ENCODE measurements around the gene GRP. TPM values are rescaled to one million over a fixed set of nuclear protein-coding genes. Genes with fewer than 3 reads are reported as not detected.

The GRP gene
- total RNA-seq, 1 experiment from 2014 or later, result not detected

DNA sequence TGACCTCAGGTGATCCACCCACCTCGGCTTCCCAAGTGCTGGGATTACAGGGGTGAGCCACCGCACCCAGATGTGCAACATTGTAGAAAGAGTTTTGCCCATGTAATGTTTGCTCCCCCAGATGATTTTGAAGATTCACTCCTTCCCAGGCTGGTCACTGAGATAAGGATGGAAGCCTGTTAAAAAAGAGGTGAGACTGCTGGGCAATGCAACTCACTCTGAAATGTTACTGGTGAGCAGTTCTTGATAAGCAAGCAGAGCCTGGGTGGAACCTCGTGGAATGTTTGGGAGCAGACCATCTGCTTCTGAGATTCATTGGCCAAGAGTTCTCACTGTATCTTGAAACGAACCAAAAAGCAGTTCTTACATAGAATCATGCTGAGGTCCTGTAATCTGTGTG lies 19.7 kb downstream of the GRP start:
- Histone ChIP-seq H3K79me2 (ENCODE audit: insufficient read depth, low read length) (no peaks in the 10 kb centered on the region), H3K27me3 (ENCODE audit: insufficient read depth, low read length) (no peaks in the 10 kb centered on the region), H2BK5ac (ENCODE audit: insufficient read length, low read length) (no peak overlapping the region), H4K20me1 (ENCODE audit: control insufficient read depth, insufficient read depth, insufficient read length) (no peaks in the 10 kb centered on the region), H3K4me1 (ENCODE audit: insufficient read depth, low read length) (no peaks in the 10 kb centered on the region), H3K56ac (ENCODE audit: insufficient read length, low read depth, low read length) (no peak overlapping the region), H3K23ac (ENCODE audit: insufficient read length, low read depth, low read length) (no peak overlapping the region), H4K91ac (ENCODE audit: insufficient read length, low read depth, low read length) (no peak overlapping the region), H2AFZ (ENCODE audit: low read length) (no peak overlapping the region), H3K14ac (ENCODE audit: insufficient read depth, low read length) (no peak overlapping the region), H3K4ac (ENCODE audit: low read depth, low read length) (no peak overlapping the region), H3K18ac (ENCODE audit: insufficient read length, low read depth, low read length) (no peak overlapping the region), H2BK120ac (ENCODE audit: low read depth, low read length, poor library complexity, severe bottlenecking) (no peak overlapping the region), H4K5ac (ENCODE audit: insufficient read length, low read depth, low read length) (no peak overlapping the region), H3K9me3 (ENCODE audit: control insufficient read depth, low read depth, low read length) (no peaks in the 10 kb centered on the region), H3K4me2 (ENCODE audit: insufficient read depth, insufficient read length, low read length) (no peak overlapping the region), H2BK20ac (ENCODE audit: low read depth, low read length, poor library complexity, severe bottlenecking) (no peak overlapping the region), H2AK5ac (ENCODE audit: insufficient read length, low read length) (no peak overlapping the region), H3K9ac (ENCODE audit: extremely low read depth, insufficient read length, low read length) (no peak overlapping the region), H3T11ph (ENCODE audit: low read length) (no peak overlapping the region), H2BK15ac (ENCODE audit: low read depth, low read length) (no peak overlapping the region), H3K23me2 (ENCODE audit: insufficient read length, low read depth, low read length, poor library complexity, severe bottlenecking) (no peaks in the 10 kb centered on the region), H3K27ac (ENCODE audit: insufficient read length, low read depth, low read length) (no peak overlapping the region), H4K8ac (replicated peaks; ENCODE audit: insufficient read length, low read depth, low read length) (no peak overlapping the region), H3K79me1 (ENCODE audit: insufficient read depth, low read depth, low read length, poor library complexity, severe bottlenecking) (no peaks in the 10 kb centered on the region), H2BK12ac (ENCODE audit: insufficient read length, low read depth, low read length) (no peak overlapping the region)
- H3K4me3 Mint-ChIP-seq, result no peak overlapping the region
- no peaks in the 10 kb centered on the region for H3K36me3 Mint-ChIP-seq (ENCODE audit: insufficient read depth in 1 of 3, low read depth in 3 of 3)
- no peak for DNase-seq
- no peaks in the 10 kb centered on the region for H3K4me1 Mint-ChIP-seq
- no CpG with 5 or more reads among the region's 4 CpGs for WGBS (ENCODE audit: extremely low coverage, insufficient read length, low lambda C conversion rate)
- H3K9me3 Mint-ChIP-seq, result peaks cover 2 to 4% of the 10 kb centered on the region in 2 experiments; a peak in 3 of 5 replicates
- TF ChIP-seq, protein P1, sequence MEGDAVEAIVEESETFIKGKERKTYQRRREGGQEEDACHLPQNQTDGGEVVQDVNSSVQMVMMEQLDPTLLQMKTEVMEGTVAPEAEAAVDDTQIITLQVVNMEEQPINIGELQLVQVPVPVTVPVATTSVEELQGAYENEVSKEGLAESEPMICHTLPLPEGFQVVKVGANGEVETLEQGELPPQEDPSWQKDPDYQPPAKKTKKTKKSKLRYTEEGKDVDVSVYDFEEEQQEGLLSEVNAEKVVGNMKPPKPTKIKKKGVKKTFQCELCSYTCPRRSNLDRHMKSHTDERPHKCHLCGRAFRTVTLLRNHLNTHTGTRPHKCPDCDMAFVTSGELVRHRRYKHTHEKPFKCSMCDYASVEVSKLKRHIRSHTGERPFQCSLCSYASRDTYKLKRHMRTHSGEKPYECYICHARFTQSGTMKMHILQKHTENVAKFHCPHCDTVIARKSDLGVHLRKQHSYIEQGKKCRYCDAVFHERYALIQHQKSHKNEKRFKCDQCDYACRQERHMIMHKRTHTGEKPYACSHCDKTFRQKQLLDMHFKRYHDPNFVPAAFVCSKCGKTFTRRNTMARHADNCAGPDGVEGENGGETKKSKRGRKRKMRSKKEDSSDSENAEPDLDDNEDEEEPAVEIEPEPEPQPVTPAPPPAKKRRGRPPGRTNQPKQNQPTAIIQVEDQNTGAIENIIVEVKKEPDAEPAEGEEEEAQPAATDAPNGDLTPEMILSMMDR (conservative IDR thresholded peaks at IDR 0.05), result no peak
- peaks cover 26% of the 10 kb centered on the region for H3K27me3 Mint-ChIP-seq (ENCODE audit: low read depth)
- H3K27ac Mint-ChIP-seq, result no peak overlapping the region

Data from H9 (cell line).